Upper lobe of left lung (tissue), 6 donors: Measurements from ENCODE around the gene NOL4L. TPM values are rescaled to one million over a fixed set of nuclear protein-coding genes. Genes with fewer than 3 reads are reported as not detected.

Experiments used
- ATAC-seq, 2 donors: fragments of 200-7000 bp; cut with Tn5 transposase; one replicate each; pipeline ENCODE4 v1.9.1; 2022; ENCODE audit warnings: mild to moderate bottlenecking in 2 of 2, moderate library complexity in 2 of 2; ENCODE audit not compliant: low FRiP score in 2 of 2
- DNase-seq, 2 donors: peaks; one replicate each; pipeline ENCODE4 v3.0.0-alpha.2; 2019 to 2020
- H3K27ac ChIP-seq, 4 donors: fragments of 200-600 bp; sonication (generic); one replicate each; pipeline ENCODE4 v1.5.1; 2016 to 2019
- H3K27me3 ChIP-seq, 4 donors: fragments of 200-600 bp; sonication (generic); one replicate each; pipeline ENCODE4 v1.5.1; 2017 to 2019
- H3K36me3 ChIP-seq, 4 donors: fragments of 200-600 bp; sonication (generic); one replicate each; pipeline ENCODE4 v1.5.1; 2016 to 2019
- H3K4me1 ChIP-seq, 4 donors: fragments of 200-600 bp; sonication (generic); one replicate each; pipeline ENCODE4 v1.5.1; 2018 to 2019
- H3K4me3 ChIP-seq, 4 donors: fragments of 200-600 bp; sonication (generic); one replicate each; pipeline ENCODE4 v1.5.1; 2017 to 2019; ENCODE audit warnings: mild to moderate bottlenecking in 2 of 4, moderate library complexity in 1 of 4
- H3K9me3 ChIP-seq, 4 donors: fragments of 200-600 bp; sonication (generic); one replicate each; pipeline ENCODE4 v1.5.1; 2018 to 2019
- CTCF ChIP-seq, 6 experiments: fragments of 450-650 bp in 4 of 6; fragments of 200-600 bp in 2 of 6; sonication (generic) in 2 of 6; IDR thresholded peaks; one replicate each; pipeline ENCODE4 v1.5.1; 2016 to 2019; ENCODE audit warnings: antibody characterized with exemption in 6 of 6
- EP300 ChIP-seq, 4 donors: sonication (generic); formaldehyde crosslinking; IDR thresholded peaks; one replicate each; pipeline ENCODE4 v1.5.1; 2017; ENCODE audit warnings: antibody characterized with exemption in 4 of 4, control low read depth in 2 of 4
- POLR2A ChIP-seq, 4 donors: fragments of 450-650 bp; IDR thresholded peaks; one replicate each; pipeline ENCODE4 v1.5.1; 2016 to 2017; ENCODE audit warnings: antibody characterized with exemption in 4 of 4, mild to moderate bottlenecking in 2 of 4
- POLR2AphosphoS5 ChIP-seq, 2 donors: sonication (generic); formaldehyde crosslinking; IDR thresholded peaks; one replicate each; pipeline ENCODE4 v1.5.1; 2017; ENCODE audit warnings: antibody characterized with exemption in 2 of 2
- WGBS, 2 donors: methylation state at CpG; one replicate each; pipeline ENCODE4 v1.1.5; 2017 to 2018; 5-methylcytosine and 5-hydroxymethylcytosine counted together
- total RNA-seq, 6 donors: library from RNA; depleted of rRNA in 4 of 6; stranded (reverse); fragments of >200 nt in 4 of 6; gene quantifications; one replicate each; pipeline versions ENCODE4 v1.1.0 to v1.2.1, GENCODE V29; 2016 to 2021
- donor health status: DM: no; HTN: no; CAD: no; lungs with moderate emphysema.
- donor health status: DM: no; HTN: yes; CAD: no; lungs with severe emphysema.

The NOL4L gene
- total RNA-seq, 6 donors from 2014 or later: 13.4 to 40.2 (median 19.0) TPM

- Histone ChIP-seq H3K4me1 (peaks cover 0 to 6% (median 0%) of the 10 kb centered on the region in 4 donors), H3K4me3 (no peak overlapping the region), H3K36me3 (no peaks in the 10 kb centered on the region), H3K9me3 (no peaks in the 10 kb centered on the region), H3K27ac (no peak overlapping the region), H3K27me3 (no peaks in the 10 kb centered on the region)
- 50 to 57% methylated on average over 6 to 12 of the region's 12 CpGs for WGBS, 2 donors
- no peak for TF ChIP-seq POLR2AphosphoS5 (IDR thresholded peaks at IDR 0.05)
- TF ChIP-seq EP300 (IDR thresholded peaks at IDR 0.05): no peak
- no peak for TF ChIP-seq CTCF (IDR thresholded peaks at IDR 0.05)
- no peak for TF ChIP-seq POLR2A (IDR thresholded peaks at IDR 0.05)
- ATAC-seq (peak in 1 of 2 donors; percentile 29), DNase-seq (peak in 1 of 2 donors; percentile 68)
These were observed 20.1 kb upstream of the NOL4L start for GRCh38 chr20:32605167-32605656.

- Histone ChIP-seq H3K4me1 (peaks cover 0 to 6% (median 0%) of the 10 kb centered on the region in 4 donors), H3K27ac (no peak overlapping the region), H3K4me3 (no peak overlapping the region), H3K36me3 (no peaks in the 10 kb centered on the region), H3K27me3 (no peaks in the 10 kb centered on the region), H3K9me3 (no peaks in the 10 kb centered on the region)
- no peak for TF ChIP-seq CTCF (IDR thresholded peaks at IDR 0.05)
- no peak for TF ChIP-seq POLR2A (IDR thresholded peaks at IDR 0.05)
- no peak for TF ChIP-seq EP300 (IDR thresholded peaks at IDR 0.05)
- no peak for TF ChIP-seq POLR2AphosphoS5 (IDR thresholded peaks at IDR 0.05)
- WGBS, 2 donors: 75 to 83% methylated on average over 13 to 14 of the region's 18 CpGs
- peak; percentile 58 to 67 for DNase-seq
- peak in 1 of 2 donors; percentile 54 for ATAC-seq
These were observed 18.1 kb upstream of the NOL4L start for GRCh38 chr20:32603046-32603726.

- WGBS, 2 donors: 80 to 85% methylated on average over 9 to 10 of the region's 11 CpGs
- Histone ChIP-seq H3K9me3 (no peaks in the 10 kb centered on the region), H3K36me3 (no peaks in the 10 kb centered on the region), H3K27ac (no peak overlapping the region), H3K27me3 (no peaks in the 10 kb centered on the region), H3K4me1 (peaks cover 0 to 2% (median 0%) of the 10 kb centered on the region in 4 donors), H3K4me3 (no peak overlapping the region)
- peak in 1 of 2 donors; percentile 58 for DNase-seq
- no peak for TF ChIP-seq CTCF (IDR thresholded peaks at IDR 0.05)
- no peak for TF ChIP-seq EP300 (IDR thresholded peaks at IDR 0.05)
- no peak for TF ChIP-seq POLR2A (IDR thresholded peaks at IDR 0.05)
- TF ChIP-seq POLR2AphosphoS5 (IDR thresholded peaks at IDR 0.05): no peak
- no peak for ATAC-seq
These were observed 17.1 kb upstream of the NOL4L start for GRCh38 chr20:32602273-32602672.

DNA sequence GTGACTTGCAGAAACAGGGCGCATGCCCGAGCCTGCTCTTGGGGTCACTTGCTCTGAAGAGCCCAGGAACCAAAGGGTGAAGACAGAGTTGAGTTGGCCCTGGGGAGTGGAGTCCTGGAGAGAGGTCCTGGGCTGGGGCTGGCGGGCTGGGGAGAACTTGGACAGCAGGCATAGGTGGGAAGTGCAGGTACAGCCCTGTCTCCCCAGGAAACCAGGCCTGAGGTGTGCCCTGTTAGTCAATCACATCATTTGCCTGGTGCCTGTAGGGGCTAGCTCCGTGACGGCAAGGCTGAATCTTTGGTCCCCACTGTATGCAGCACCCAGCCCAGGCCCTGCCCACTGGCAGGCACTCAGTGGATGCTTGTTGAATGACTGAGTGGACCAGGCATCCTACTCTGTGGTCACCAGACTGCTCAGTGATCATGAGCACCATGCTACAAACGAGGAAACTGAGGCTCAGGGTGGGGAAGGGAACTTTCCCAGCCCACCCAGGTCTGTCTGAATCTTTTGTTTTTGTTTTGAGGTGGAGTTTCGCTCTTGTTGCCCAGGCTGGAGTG is 15.6 kb upstream of the NOL4L start:
- Histone ChIP-seq H3K9me3 (no peaks in the 10 kb centered on the region), H3K4me1 (peaks cover 0 to 2% (median 0%) of the 10 kb centered on the region in 4 donors), H3K27me3 (no peaks in the 10 kb centered on the region), H3K27ac (no peak overlapping the region), H3K4me3 (no peak overlapping the region), H3K36me3 (no peaks in the 10 kb centered on the region)
- no peak for TF ChIP-seq EP300 (IDR thresholded peaks at IDR 0.05)
- no peak for ATAC-seq
- DNase-seq: no peak
- WGBS, 2 donors: 86 to 89% methylated on average over 4 to 7 of the region's 7 CpGs

DNA sequence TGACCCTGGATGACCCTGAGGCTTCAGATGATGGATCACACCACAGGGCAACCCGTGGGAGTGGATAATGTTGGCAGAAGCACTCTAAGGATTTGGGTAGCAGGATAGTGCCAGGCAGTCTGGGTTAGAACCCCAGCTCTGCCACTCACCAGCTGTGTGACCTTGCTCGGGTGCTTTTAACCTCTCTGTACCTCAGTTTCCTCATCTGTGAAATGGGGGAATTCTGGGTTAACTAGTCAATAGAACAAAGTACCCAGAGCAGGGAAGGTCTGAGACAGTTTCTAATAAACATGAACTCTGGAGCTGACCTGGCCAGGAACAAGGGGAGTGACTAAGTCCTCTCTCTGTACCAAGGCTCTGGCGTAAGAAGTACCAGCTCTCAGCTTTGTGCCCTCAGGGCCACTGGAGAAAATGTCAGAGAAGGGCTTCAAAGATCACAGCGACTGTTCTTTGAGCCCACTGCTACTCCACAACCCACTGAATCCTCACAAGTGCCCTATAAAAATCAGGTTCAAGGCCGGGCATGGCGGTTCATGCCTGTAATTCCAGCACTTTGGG is 14.7 kb upstream of the NOL4L start:
- H3K27ac ChIP-seq: no peak overlapping the region
- TF ChIP-seq POLR2AphosphoS5 (IDR thresholded peaks at IDR 0.05) (no peak), CTCF (IDR thresholded peaks at IDR 0.05) (no peak)
- 87 to 89% methylated on average over 6 of the region's 6 CpGs for WGBS, 2 donors
- H3K4me3 ChIP-seq: no peak overlapping the region
- ATAC-seq: no peak
- H3K27me3 ChIP-seq: no peaks in the 10 kb centered on the region
- no peak for DNase-seq
- H3K36me3 ChIP-seq: no peaks in the 10 kb centered on the region
- H3K9me3 ChIP-seq: no peaks in the 10 kb centered on the region
- peaks cover 0 to 2% (median 0%) of the 10 kb centered on the region in 4 donors for H3K4me1 ChIP-seq
